ENCODE data around the gene ANKRD11. TPM values are rescaled to one million over a fixed set of nuclear protein-coding genes. Genes with fewer than 3 reads are reported as not detected.
A peak's percentile ranks its signal among the peaks of the same experiment; 100 is the strongest.

Gene ANKRD11
- total and polyA plus RNA-seq, 7 donors: 30.6 to 161 (median 42.8) TPM

DNA sequence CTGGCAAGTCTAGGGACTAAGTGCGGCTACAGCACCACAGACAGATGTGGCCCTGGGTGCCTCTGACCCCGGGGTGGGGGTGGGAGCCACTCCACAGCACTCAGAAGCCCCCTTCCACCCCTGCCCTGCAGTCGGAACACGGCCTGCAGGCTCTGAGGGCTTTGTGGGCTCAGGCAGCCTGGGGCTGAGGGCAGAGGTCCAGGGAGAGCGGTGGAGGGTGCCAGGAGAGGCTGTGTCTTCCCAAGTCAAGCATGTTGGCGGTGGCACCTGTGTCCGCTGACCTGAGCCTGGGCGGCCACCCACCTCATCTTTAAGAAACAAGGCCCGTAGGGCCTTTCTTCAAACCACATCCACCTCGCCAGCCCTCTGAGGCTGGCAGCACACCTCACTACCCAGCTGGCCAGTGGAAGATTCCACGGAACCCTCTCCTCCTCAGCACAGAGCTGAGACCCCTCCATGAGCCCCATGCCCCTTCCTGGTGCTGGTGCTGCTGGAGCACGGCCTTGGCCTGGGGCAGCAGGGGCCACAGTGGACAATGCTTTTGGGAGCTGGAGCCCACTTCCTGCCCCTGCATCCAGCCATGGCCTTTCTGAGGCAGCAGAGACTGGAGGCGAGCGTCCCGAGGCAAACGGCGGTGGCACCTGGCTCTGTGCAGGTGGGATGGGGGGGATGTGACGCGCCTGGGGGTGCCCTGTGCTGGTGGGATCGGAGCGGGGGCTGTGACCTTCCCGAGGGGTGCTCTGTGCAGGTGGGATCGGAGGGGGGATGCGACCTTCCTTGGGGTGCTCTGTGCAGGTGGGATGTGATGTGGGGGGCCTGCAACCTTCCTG, 195.1 kb downstream of the ANKRD11 start:
- Histone ChIP-seq H3K27ac (no peak overlapping the region), H3K4me1 (peaks cover 0 to 41% (median 34%) of the 10 kb centered on the region in 4 donors), H3K27me3 (no peaks in the 10 kb centered on the region), H3K4me3 (no peak overlapping the region), H3K36me3 (peaks cover 0 to 10% (median 4%) of the 10 kb centered on the region in 4 donors), H3K9me3 (no peaks in the 10 kb centered on the region)
- no peak for DNase-seq
- TF ChIP-seq, protein P1, sequence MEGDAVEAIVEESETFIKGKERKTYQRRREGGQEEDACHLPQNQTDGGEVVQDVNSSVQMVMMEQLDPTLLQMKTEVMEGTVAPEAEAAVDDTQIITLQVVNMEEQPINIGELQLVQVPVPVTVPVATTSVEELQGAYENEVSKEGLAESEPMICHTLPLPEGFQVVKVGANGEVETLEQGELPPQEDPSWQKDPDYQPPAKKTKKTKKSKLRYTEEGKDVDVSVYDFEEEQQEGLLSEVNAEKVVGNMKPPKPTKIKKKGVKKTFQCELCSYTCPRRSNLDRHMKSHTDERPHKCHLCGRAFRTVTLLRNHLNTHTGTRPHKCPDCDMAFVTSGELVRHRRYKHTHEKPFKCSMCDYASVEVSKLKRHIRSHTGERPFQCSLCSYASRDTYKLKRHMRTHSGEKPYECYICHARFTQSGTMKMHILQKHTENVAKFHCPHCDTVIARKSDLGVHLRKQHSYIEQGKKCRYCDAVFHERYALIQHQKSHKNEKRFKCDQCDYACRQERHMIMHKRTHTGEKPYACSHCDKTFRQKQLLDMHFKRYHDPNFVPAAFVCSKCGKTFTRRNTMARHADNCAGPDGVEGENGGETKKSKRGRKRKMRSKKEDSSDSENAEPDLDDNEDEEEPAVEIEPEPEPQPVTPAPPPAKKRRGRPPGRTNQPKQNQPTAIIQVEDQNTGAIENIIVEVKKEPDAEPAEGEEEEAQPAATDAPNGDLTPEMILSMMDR (IDR thresholded peaks at IDR 0.05): no peak
- TF ChIP-seq EP300 (IDR thresholded peaks at IDR 0.05) (no peak), POLR2AphosphoS5 (IDR thresholded peaks at IDR 0.05) (no peak), POLR2A (IDR thresholded peaks at IDR 0.05) (no peak)
- 94 to 95% methylated on average over 24 of the region's 24 CpGs for WGBS, 2 donors
- intact Hi-C loops (cut with DNase I): no loop called here

DNA sequence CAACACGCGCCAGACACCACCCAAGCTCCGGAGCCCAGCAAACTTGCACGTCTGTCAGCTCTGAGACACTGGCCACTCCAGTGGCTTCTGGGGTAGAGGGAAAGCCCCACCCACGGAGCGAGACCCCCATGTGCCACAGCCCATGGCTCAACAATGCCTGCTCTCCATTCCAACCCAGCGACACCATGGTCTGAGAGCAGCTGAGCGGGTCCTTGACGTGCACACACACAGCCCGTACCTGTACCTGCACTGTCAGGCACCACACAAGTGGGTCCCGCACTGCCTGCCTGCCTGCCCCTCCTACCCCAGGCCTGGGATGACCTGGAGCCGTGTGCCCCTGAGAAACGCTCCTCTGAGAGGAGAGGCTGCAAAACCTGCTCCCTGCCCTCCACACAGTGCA, 195.9 kb downstream of the ANKRD11 start:
- Histone ChIP-seq H3K9me3 (no peaks in the 10 kb centered on the region), H3K4me3 (no peak overlapping the region), H3K4me1 (peaks cover 0 to 37% (median 27%) of the 10 kb centered on the region in 4 donors), H3K36me3 (peaks cover 0 to 15% (median 4%) of the 10 kb centered on the region in 4 donors), H3K27ac (peak overlapping the region in 3 of 4 donors; percentile 43 to 58 (median 43)), H3K27me3 (no peaks in the 10 kb centered on the region)
- no peak for DNase-seq
- TF ChIP-seq, protein P1 (IDR thresholded peaks at IDR 0.05): no peak
- no peak for TF ChIP-seq EP300 (IDR thresholded peaks at IDR 0.05)
- no peak for TF ChIP-seq POLR2AphosphoS5 (IDR thresholded peaks at IDR 0.05)
- TF ChIP-seq POLR2A (IDR thresholded peaks at IDR 0.05): no peak
- intact Hi-C loops (cut with DNase I): no loop called here
- 87 to 91% methylated on average over 13 of the region's 13 CpGs for WGBS, 2 donors

DNA sequence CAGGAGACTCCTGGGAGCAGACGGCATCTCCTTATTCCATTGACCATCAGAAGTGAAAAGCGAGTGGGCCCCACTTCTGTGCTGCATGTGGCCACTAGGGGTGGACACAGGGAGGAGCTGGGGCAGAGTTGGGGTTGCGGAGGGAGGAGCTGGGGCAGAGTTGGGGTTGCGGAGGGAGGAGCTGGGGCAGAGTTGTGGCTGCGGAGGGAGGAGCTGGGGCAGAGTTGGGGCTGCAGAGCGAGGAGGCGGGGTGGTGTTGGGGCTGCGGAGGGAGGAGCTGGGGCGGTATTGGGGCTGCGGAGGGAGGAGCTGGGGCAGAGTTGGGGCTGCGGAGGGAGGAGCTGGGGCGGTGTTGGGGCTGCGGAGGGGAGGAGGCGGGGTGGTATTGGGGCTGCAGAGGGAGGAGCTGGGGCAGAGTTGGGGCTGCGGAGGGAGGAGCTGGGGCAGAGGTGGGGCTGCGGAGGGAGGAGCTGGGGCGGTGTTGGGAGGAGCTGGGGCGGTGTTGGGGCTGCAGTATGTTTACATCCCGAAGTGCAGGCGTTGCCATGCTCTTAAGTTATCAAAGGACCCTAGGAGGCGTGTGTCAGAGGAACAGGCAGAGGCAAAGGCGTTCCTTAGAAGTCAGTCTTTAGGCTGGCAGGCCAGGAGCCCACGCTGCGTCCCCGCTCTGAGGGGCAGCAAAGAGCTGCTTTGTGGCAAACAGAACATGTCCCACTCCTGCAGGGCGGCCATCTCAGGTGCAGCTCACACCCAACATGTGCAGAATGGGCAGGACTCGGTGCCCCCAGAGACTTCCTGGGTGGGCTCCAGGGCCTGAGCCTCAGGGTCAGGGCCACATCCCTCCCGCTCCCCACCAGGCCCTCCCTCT, 196.9 kb downstream of the ANKRD11 start:
- WGBS, 2 donors: 88 to 89% methylated on average over 28 of the region's 28 CpGs
- DNase-seq: no peak
- peaks cover 2 to 23% (median 8%) of the 10 kb centered on the region in 4 donors for H3K36me3 ChIP-seq
- H3K4me1 ChIP-seq: peaks cover 0 to 38% (median 27%) of the 10 kb centered on the region in 4 donors
- H3K4me3 ChIP-seq: no peak overlapping the region
- TF ChIP-seq, protein P1 (IDR thresholded peaks at IDR 0.05): no peak
- TF ChIP-seq EP300 (IDR thresholded peaks at IDR 0.05) (no peak), POLR2AphosphoS5 (IDR thresholded peaks at IDR 0.05) (no peak), POLR2A (IDR thresholded peaks at IDR 0.05) (no peak)
- no peaks in the 10 kb centered on the region for H3K9me3 ChIP-seq
- intact Hi-C loops (cut with DNase I): no loop called here
- no peaks in the 10 kb centered on the region for H3K27me3 ChIP-seq
- peak overlapping the region in 3 of 4 donors; percentile 43 to 58 (median 43) for H3K27ac ChIP-seq

DNA sequence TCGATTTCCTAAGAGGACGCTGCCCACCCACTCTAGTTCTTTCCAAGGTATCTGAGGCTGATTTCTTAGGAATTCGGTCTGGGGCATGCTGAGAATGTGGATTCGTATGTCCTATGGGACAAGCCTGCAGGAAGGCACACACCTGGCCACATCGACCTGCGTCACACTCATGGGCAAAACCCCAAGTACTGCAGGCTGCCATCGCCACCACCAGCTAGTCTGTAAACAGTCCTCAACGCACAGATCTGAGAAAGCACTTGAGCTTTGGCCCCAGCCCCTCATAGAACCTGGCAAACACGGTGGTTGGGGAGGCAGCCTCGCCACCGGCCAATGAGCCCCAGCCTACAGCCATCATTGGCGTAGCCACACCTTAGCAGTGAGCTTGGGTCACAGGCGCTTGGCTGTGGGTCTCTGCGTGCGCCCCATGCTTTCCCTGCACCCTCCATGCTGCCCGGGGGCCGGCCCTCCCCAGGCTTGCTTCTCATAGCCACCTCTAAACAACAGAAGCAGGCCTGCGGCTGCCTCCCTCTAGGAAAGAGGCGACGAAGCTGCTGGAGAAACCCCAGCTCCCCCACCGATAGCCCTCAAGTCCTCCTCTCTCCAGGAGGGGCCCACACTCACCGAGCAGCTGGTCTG, 197.8 kb downstream of the ANKRD11 start:
- no peaks in the 10 kb centered on the region for H3K27me3 ChIP-seq
- intact Hi-C loops (cut with DNase I): no loop called here
- H3K36me3 ChIP-seq: peaks cover 10 to 32% (median 16%) of the 10 kb centered on the region in 4 donors
- H3K4me1 ChIP-seq: peaks cover 0 to 38% (median 27%) of the 10 kb centered on the region in 4 donors
- TF ChIP-seq EP300 (IDR thresholded peaks at IDR 0.05) (no peak), POLR2A (IDR thresholded peaks at IDR 0.05) (no peak), POLR2AphosphoS5 (IDR thresholded peaks at IDR 0.05) (no peak)
- TF ChIP-seq, protein P1 (IDR thresholded peaks at IDR 0.05): no peak
- H3K9me3 ChIP-seq: no peaks in the 10 kb centered on the region
- WGBS, 2 donors: 85 to 86% methylated on average over 22 of the region's 22 CpGs
- no peak for DNase-seq
- no peak overlapping the region for H3K4me3 ChIP-seq
- peak overlapping the region in 2 of 4 donors; percentile 32 to 58 for H3K27ac ChIP-seq
